D721Med (cell line): ENCODE measurements around the gene SEC14L5.

Experiments
- DNase-seq: peaks from one replicate; pipeline ENCODE4 v3.0.0; 2011; ENCODE audit warnings: low spot score; ENCODE audit not compliant: insufficient read length
- FAIRE-seq: peaks from 2 replicates; lab custom pipeline; 2011; peaks lifted over from hg19 to GRCh38; lab: Jason Lieb, UNC
- CTCF ChIP-seq: IDR thresholded peaks from 2 replicates; pipeline ENCODE4 v1.5.1; 2012; ENCODE audit warnings: mild to moderate bottlenecking, control low read depth; ENCODE audit not compliant: insufficient read depth; ENCODE audit errors: missing control alignments

SEC14L5 gene

GRCh38 chr16:4987580-4988374 lies 29.6 kb downstream of the SEC14L5 start:
- no peak for TF ChIP-seq CTCF
- DNase-seq: no peak
- no peak for FAIRE-seq

DNA sequence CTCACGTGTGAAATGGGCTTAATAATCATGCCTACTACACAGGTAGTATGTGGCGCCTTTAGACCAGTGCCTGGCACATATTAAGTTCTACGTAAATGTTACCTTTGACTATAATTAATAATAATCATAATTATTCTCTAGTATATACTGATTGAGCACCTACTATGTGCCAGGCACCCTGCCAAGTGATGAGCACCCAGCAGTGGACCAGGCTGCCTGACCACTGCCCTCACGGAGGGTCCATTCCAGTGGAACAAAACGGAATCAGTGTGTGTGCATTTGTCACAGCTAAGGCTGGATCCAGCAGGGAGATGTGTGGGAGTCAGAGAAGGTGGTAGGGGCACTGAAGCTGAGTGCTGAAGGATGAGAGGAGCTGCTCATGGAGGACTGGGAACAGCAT lies 30.5 kb downstream of the SEC14L5 start:
- FAIRE-seq (no peak), DNase-seq (no peak)
- TF ChIP-seq CTCF: no peak

DNA sequence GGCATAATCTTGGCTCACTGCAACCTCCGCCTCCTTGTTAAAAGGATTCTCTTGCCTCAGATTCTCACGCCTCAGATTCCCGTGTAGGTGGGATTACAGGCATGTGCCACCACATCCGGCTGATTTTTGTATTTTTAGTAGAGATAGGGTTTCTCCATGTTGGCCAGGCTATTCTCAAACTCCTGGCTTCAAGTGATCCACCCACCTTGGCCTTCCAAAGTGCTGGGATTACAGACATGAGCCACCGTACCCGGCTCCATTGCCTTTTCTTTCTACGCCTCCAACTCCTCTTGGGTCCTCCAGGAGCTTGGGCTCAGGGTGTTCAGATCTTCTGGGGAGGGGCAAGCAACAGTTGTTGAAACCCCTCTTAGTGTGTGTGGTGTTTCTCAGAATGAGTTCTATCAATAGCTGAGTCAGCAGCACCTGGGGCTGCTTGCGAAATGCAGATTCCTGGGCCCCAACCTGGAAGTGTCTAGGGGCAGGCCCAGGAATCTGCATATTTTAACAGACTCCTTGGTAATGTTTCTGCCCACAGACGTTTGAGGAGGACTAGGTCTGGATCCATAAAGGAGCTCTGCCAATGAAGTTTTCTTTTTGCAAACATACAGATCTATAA lies 31.4 kb downstream of the SEC14L5 start:
- no peak for FAIRE-seq
- DNase-seq: no peak
- TF ChIP-seq CTCF: no peak

- FAIRE-seq: no peak
- TF ChIP-seq CTCF: no peak
- DNase-seq: no peak
Measured at GRCh38 chr16:4990415-4990814, 32.3 kb downstream of the SEC14L5 start.

- FAIRE-seq: no peak
- TF ChIP-seq CTCF: no peak
- no peak for DNase-seq
Measured at GRCh38 chr16:4991754-4992153, 33.6 kb downstream of the SEC14L5 start.

GRCh38 chr16:4994719-4995434 lies 36.7 kb downstream of the SEC14L5 start:
- TF ChIP-seq CTCF: no peak
- DNase-seq (no peak), FAIRE-seq (no peak)
